Activated naive CD8-positive, alpha-beta T cell treated with anti-CD3 and anti-CD28 coated beads, Interleukin-2, amount 50 U/mL, for 16 hours (primary cell): Measurements from ENCODE around the gene RASSF7.
"Not testable (repeated sequence)": the region's sequence is repeated elsewhere in the genome, so short reads cannot be mapped to it uniquely, and the experiment has no call there.

Source experiments
- DNase-seq: peaks from one replicate; pipeline ENCODE4 v3.0.0-alpha.2; 2020; ENCODE audit warnings: low read depth, low spot score

Gene RASSF7, protein sequence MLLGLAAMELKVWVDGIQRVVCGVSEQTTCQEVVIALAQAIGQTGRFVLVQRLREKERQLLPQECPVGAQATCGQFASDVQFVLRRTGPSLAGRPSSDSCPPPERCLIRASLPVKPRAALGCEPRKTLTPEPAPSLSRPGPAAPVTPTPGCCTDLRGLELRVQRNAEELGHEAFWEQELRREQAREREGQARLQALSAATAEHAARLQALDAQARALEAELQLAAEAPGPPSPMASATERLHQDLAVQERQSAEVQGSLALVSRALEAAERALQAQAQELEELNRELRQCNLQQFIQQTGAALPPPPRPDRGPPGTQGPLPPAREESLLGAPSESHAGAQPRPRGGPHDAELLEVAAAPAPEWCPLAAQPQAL

DNA sequence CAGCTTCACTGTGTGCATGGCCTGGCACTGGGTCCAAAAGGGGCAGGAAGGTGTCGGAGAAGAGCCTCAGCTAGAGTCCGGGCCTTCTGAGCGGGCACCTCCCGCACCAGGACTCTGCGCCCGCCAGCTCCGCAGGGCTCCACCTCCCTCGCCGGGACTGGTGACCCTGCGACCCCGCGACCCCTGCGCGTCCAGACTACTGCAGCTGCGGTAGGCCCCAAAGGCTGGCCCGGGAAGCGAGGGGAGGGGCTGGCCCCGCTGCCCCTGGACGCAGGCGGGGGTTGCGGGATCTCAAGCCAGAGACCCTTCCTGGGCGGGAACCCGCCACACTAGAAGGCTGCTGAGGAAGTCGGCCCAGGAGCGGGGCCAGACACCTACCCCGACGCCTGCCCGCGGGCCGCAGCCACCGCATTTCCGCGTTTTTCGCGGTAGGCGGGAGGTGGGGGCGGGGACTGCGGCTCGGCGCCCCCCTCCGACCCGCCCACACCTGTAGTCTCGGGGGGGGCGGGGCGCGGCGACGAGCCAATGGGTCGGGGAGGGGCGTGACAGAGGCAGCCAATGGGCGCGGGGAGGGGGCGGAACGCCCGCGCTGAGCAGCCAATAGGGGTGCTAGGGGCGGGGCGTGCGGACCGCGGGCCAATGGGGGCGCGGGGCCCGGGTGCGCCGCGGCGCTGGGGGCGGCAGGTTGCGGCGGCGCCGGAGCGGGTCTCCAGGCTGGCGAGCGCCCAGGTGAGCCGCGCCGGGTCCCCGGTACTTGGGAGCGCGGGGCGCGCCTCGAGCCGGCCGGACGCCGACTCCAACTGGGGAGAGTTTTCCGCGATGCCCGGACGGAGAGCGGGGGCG lies at the start of gene RASSF7, which contains the start of gene LMNTD2:
RASSF7 (plus strand) TSS at position 666 of the 843 bp plus-strand sequence. CDS start 799 bp downstream, outside the sequence.
LMNTD2 (minus strand) TSS at position 434 of the 843 bp plus-strand sequence; CDS start at position 412, 22 bp downstream.
- DNase-seq, result peak; percentile 92

DNA sequence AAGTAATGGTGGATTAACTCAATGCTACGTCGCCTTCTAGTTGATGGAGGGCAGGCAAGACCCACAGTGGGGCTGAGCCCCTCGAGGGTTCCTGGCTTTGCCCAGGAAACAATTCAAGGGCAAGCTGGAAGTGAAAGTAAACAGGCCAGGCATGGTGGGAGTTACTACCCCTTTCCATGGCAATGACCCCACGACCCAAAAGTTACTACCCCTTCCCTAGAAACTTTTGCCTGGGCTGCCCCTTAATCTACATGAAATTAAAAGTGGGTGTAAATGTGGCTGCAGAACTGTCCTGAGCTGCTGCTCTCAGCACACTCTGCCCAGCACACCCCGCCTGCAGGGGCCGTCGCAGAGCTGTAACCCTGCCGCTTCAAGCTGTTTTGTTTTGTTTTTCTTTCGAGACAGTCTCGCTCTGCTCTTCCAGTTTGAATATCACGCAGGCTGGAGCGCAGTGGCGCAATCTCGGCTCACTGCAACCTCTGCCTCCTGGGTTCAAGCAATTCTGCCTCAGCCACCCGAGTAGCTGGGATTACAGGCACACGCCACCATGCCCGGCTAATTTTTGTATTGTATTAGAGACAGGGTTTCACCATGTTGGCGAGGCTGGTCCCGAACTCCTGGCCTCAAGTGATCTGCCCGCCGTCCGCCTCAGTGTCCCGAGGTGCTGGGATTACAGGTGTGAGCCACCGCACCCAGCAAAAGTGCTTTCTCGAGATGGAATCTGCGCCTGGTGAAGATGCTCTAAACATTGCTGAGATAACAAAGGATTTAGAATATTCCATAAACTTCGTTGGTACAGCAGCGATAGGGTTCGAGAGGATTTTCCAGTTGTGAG lies 47.8 kb upstream of the RASSF7 start:
- no peak for DNase-seq

DNA sequence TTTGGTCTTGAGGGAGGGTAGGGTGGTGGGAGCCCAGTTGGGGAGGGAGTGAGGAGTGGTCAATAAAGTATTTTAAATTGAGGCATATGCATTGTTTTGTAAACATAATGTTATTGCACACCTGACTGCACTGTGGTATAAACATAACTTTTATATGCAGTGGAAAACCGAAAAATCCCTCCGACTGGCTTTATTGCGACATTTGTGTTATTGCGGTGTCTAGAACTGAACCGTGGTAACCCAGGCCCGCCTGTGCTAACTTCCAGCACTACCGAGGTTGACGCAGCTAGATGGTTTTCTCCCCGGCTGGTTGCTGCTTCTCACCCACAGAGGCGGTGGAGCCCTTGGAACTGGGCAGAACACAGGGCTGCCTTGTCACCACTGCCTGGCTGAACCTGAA lies 46.2 kb upstream of the RASSF7 start:
- DNase-seq, result no peak

DNA sequence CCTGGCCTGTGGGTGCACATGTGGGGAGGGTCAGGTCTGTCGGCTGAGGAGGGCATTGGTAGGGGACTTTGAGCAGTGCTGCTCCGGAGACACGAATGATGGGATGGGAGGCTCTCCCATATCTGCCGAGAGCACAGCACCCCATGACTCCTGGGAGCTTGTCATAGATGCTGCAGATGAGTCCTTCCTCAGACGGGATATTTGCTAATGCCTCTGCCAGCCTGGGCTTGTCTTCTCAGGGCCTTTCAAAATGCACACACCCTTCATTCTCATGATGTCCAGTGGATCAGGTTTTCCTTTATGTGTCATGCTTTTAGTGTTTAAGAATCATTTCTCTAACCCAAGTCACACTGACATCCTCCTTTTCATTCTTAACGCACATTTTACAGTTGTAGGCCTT lies 45.6 kb upstream of the RASSF7 start:
- no peak for DNase-seq

DNA sequence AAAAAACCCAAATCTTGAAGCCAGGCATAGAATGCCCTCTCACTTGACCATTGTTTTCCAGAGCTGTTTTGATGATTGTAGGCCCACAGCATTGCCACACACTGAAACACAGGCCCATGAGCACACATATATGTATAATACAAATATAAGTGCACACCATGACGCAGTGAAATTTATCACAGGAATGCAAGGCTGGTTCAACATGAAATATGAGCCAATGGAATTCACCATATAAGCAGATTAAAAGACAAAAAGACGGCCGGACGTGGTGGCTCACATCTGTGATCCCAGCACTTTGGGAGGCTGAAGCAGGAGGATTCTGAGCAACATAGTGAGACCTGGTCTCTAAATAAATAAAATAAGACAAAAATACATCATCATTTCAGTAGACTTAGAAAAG lies 44.4 kb upstream of the RASSF7 start:
- DNase-seq, result no peak

DNA sequence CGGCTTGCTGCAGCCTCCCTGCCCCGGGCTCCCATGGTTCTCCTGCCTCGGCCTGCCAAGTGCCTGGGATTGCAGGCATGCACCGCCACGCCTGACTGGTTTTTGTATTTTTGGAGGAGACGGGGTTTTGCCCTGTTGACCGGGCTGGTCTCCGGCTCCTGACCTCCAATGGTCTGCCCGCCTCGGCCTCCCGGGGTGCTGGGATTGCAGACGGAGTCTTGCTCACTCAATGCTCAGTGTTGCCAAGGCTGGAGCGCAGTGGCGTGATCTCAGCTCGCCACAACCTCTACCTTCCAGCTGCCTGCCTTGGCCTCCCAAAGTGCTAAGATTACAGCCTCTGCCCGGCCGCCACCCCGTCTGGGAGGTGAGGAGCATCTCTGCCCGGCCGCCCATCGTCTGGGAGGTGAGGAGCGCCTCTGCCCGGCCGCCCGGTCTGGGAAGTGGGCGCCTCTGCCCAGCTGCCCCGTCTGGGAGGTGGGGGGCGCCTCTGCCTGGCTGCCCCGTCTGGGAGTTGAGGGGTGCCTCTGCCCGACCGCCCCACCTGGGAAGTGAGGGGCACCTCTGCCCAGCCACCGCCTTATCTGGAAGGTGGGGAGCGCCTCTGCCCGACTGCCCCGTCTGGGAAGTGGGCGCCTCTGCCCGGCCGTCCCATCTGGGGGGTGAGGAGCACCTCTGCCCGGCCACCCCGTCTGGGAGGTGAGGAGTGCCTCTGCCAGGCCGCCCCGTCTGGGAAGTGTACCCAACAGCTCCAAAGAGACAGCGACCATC lies 43.7 kb upstream of the RASSF7 start:
- not testable (repeated sequence) for DNase-seq

DNA sequence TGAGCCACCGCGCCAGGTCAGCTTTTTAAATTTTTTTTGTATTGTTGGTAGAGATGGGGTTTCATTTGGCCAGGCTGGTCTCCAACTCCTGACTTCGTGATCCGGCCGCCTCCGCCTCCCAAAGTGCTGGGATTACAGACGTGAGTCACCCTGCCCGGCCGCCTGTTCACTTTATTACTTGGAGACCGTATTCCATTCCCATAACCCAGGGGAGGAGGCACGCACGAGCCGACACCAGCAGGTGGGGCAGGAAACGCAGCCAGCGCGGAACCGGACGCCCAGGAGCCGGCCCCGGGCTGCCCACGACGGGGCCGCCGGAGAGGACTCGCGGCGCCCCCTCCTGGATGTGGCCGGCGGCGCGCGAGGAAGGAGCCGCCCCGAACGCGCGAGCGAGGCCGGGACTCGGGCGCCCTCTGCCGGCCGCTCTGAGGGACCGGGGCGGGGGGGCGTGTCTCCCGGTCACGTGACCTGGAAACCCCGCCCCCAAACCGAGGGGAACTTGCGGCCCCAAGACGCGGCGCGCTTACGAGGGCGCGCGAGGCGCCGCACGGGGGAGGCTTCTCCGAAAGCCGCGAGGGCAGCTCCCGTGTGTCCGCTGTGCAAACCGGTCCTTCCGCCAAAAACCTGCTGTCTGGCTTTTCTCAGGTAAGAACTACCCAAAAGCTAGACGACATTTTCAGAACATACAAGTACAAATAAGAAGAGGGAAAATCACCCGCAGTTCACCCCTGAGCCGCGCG lies 42.1 kb upstream of the RASSF7 start:
- DNase-seq, result peak; percentile 65

DNA sequence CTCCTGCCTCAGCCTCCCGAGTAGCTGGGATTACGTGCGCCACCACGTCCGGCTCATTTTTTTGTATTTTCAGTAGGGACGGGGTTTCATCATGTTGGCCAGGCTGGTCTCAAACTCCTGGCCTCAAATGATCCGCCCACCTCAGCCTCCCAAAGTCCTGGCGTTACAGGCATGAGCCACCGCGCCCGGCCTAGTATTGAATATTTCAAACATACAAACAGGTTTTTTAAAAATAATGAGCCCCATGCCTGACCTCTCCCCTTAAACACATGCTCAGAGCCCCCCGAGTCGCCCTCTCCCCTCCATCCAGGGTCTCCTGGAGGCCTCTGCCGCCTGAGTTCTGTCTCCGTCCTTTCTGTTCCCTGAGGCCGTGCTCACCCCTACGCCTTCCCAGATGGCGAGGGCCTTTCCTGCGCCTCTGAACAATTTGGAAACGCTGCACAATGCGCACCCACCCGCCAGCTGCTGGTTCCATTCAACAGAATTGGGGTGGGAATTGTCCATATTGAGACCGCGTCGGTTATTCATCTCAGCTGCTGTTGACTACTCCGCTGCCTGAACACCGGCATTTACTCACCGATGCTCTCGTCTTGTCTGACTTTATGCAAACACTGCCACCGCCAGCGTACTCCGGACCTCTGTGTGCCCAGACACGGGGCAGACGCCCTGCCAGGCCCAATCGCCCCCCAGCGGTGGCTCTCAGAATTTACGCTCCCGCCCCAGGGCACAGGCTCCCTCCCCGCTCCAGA lies 40.2 kb upstream of the RASSF7 start:
- DNase-seq, result no peak

DNA sequence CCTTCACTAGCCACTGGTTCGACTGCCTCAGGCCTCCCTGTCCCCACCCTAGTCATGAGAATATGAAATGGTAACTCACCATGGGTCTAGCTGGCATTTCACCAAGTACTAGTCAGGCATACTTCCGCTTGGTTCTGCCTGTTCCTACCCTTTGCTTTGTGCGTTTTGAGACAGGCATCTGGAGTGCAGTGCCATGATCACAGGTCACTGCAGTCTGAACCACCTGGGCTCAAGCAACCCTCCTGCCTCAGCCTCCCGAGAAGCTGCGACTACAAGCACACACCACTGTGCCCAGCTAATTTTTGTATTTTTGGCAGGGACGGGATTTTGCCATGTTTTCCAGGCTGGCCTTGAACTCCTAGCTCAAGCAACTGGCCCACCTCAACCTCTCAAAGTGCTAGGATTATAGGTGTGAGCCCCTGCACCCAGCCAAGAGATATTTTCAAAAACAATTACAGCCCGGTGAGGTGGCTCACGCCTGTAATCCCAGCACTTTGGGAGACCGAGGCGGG lies 39.5 kb upstream of the RASSF7 start:
- DNase-seq, result no peak

DNA sequence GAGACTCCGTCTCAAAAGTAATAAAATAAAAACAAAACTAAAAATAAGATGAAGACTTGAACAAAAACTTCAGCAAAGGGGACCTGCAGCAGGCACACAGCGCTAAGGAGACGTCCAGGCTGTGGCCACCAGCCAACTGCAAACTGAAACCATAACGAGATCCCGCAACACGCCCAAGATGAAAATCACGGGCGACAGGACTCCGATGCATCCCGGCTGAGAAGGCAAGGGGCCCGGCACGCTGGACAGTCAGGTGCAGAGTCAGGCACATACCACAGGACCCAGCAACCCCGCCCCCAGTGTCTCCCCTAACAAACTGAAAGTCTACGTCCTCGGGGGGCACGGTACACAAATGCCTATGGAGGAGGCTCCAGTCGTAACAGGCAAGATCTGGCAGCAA lies 34.6 kb upstream of the RASSF7 start:
- no peak for DNase-seq

DNA sequence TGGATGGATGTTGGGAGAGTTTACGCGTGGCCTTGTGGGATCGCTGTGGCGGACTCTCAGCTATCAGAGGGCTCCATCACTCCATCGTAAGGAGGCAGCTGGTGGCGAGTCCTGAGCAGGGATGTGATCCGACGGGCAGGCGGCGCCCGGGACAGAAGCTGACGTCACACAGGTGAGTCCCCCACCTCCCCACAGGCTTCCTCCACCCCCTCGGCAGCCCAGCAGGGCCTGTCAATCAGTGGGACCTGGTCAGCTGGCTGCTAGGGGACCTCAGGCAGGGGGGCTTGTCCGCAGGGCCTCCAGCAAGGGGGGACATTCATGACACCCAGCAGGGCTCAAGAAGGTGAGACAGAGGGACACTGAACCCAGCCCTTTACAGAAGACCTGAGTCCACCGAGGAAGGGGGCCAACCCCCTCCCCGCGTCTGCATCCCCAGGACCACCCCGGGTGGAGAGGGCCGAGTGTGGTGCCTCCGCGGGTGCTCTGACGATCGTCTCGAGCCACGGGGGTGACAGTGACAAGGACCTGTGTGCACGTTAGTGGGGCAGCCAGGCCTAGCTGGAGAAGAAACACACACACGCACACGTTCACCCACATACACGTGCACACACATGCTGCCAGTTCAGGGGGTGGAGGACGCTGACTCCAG lies 32.5 kb upstream of the RASSF7 start:
- no peak for DNase-seq

DNA sequence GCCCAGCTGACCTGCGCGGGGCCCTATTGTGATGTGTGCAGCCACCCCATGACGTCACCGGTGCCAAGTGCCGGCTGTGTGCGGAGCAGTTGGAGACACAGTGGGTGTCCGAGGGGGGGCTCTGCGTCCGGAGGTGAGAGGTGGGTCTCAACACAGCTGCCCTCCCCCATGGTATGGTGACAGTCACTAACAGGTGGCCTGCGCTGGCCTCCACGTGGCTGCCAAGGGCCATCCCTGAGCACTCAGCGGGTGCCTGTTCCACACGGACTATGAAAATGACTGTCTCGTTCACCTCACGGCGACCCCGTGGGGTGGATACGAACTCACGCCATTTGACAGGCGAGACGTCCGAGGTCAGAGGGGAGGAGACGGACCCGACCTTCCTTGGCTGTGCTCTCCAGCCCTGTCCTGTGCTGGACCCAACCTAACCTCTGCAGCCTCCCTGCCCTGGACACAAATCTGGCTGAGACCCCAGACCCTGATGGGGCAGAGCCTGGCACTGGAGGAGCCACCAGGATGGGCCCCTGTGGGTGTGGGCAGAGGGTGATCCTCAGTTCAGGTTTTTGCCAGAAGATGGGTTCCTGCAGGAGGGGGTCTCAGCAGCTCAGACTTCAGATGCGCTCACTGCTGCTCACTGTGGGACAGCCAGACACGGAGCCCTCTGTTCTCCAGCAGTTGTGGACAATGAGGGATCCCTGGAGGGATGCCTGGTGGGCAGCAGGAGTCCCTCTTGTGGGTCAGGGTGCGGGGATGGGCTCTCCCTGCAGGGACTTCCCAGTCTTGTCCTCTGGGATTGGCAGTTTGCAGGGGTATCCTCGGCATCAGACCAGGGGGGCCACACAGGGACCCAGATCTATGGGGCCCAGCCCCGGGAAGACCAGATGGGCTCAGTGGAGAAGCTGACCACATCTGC lies 31.7 kb upstream of the RASSF7 start:
- DNase-seq, result no peak

DNA sequence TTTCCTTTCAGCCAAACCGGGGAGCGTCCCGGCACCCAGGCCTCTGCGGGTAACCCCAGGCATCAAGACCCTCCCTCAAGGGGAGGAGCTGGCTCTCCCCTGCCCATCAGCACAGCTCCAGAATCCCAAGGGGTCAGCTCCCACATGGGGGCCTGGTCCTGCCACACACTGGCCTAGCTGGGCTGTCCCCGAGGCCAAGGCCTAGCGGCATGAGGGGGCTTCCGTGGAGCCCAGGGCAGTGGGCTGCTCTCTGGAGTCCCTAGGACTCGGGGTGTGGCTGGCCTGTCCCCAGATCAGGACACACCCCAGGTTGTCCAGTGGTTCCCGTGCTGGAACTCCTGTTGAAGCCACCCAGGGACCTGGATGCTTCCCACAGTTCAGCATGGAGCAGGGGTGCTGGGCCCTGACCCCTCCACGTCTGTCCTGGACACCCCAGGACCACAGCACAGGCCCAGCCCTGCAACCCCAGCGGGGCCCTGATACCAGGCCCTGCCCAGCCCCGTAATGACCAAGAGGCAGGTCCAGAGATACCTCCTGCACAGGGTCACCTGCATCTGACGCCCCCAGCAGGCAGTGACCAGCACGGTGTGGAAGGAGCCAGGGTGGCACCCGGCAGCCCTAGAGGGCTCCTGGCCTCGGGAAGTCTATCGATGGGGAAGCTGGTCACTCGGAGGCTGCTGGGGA lies 30.9 kb upstream of the RASSF7 start:
- DNase-seq, result no peak

DNA sequence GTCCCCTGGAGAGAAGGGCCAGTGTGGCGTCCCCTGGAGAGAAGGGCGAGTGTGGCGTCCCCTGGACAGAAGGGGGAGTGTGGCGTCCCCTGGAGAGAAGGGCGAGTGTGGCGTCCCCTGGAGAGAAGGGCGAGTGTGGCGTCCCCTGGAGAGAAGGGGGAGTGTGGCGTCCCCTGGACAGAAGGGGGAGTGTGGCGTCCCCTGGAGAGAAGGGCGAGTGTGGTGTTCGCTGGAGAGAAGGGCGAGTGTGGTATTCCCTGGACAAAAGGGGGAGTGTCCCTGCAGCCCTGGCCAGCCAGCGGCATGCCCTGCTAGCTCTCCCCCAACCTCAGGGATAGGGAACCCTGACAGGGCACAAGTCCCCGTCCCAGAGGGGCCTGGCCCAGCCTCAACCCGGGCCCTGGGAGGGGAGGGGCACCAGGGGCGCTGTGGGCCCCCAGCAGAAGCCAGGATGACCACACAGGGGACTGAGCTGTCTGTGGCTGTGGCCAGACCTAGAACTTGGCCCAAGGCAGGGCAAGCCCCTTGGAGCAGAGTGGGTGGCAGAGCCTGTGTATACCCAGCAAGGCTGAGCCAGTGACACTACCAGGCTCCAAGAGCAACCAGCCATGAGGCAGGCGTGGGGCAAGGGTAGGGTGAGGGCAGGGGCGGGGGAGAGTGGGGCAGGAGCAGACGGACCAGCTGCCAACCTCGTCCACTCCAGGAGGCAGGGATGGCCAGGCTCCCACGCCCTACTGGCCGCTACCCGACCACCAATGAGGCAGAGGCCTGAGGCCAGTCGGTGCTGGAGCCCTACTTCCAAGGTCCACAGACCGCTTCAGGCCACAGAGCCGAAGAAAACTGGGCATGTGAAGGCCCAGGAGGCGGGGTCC lies 29.6 kb upstream of the RASSF7 start:
- no peak for DNase-seq

DNA sequence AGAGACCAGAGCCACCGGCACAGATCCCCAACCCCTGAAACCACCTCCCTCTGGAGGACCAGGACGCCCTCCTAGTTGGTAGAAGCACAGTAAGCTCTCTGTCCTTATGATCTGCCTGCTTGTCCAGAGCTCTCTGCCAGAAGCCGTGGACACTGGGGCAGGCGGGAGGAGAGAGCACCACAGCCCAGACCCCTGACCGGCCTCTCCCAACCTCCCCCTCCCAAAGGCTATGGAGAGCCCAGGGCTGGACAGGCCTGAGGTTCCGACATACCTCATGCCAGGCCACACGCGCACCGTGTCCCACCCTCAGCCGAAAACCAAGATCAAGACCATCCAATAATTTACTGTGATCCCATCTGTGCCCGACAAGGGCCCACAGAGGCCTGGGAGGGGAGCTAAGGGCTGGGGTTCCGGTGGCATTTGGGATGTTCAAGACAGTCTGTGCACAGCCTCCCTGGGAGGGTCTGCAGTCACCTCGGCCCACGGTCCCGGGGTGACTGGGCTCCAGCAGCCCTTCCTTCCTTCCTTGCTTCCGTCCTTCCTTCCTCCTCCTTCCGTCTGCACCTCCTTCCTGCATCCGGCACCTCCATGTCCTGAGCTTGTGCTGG lies 28.7 kb upstream of the RASSF7 start:
- DNase-seq, result no peak

DNA sequence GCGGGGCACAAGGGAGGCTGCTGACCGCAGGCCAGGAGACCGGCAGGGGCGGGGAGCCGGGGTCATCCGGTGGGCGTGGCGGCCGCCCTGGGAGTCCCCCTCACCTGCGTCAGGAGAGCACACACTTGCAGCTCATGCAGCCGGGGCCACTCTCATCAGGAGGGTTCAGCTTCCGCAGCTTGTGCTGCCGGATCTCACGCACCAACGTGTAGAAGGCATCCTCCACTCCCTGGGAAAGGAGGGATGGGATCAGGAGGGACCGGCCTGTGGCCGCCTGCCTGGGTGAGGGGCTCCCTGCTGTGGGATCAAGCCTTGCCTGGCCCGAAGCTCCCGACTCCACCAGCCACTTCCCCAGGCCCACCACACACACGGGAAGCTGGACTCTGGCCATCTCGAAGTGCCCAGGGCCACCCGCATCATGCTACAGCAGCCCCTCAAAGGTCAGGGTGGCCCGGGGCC lies 28.2 kb upstream of the RASSF7 start:
- DNase-seq, result no peak
